ENCODE data around the gene MGLL.

The MGLL gene

DNA sequence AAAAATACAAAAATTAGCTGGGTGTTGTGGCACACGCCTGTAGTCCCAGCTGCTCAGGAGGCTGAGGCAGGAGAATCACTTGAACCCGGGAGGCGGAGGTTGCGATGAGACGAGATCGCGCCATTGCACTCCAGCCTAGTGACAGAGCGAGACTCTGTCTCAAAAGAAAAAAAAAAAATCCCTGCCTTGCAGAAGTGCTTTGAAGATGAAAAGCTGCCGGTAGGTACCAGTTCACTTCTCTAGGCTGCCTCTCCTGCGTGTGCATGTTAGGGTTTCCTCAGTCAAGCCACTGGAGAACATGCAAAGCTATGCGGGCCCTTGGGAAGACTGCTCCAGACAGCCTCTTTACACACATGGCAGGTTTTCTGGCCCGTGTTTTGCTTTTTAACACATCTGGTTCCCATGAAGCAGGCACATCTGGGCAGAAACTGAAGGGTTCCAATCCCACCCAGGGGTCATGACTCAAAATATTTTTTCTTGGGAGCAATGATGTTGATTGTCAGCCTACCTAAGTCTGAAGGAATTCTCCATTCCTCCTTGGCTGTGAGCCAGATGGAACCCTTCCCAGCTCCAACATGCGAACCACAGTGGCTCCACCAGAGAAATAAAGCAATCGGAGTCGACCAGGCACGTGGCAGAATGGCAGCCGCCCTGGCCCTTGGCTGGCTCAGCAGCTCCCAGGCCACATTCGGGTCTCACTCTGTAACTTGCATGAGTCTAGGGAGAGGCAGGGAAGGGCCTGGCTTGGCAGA is 29.6 kb downstream of the MGLL start:
- Histone ChIP-seq H3F3A (ENCODE audit: insufficient read depth) (no peaks in the 10 kb centered on the region), H3K27ac (ENCODE audit: low read depth, low read length) (no peak overlapping the region), H3K79me2 (ENCODE audit: insufficient read depth, low read length) (no peaks in the 10 kb centered on the region), H4K20me1 (ENCODE audit: low read depth, low read length) (no peaks in the 10 kb centered on the region), H3K4me3 (ENCODE audit: insufficient read depth, low read length, poor library complexity, severe bottlenecking) (no peak overlapping the region), H3K4me2 (ENCODE audit: low read depth, low read length, poor library complexity, severe bottlenecking) (no peak overlapping the region), H3K27me3 (ENCODE audit: low read length) (no peaks in the 10 kb centered on the region), H2AFZ (ENCODE audit: low read depth, low read length, severe bottlenecking) (no peak overlapping the region), H3K36me3 (ENCODE audit: low read length) (no peaks in the 10 kb centered on the region), H3K9me2 (replicated peaks; ENCODE audit: insufficient read depth, low read length) (no peaks in the 10 kb centered on the region), H3K9ac (ENCODE audit: low read length) (no peak overlapping the region), H3K9me3 (ENCODE audit: insufficient read depth, low read length) (no peaks in the 10 kb centered on the region)
- TF ChIP-seq EZH2phosphoT487 (conservative IDR thresholded peaks at IDR 0.05; ENCODE audit: low read length), result no peak
- TF ChIP-seq, protein P1, sequence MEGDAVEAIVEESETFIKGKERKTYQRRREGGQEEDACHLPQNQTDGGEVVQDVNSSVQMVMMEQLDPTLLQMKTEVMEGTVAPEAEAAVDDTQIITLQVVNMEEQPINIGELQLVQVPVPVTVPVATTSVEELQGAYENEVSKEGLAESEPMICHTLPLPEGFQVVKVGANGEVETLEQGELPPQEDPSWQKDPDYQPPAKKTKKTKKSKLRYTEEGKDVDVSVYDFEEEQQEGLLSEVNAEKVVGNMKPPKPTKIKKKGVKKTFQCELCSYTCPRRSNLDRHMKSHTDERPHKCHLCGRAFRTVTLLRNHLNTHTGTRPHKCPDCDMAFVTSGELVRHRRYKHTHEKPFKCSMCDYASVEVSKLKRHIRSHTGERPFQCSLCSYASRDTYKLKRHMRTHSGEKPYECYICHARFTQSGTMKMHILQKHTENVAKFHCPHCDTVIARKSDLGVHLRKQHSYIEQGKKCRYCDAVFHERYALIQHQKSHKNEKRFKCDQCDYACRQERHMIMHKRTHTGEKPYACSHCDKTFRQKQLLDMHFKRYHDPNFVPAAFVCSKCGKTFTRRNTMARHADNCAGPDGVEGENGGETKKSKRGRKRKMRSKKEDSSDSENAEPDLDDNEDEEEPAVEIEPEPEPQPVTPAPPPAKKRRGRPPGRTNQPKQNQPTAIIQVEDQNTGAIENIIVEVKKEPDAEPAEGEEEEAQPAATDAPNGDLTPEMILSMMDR (IDR thresholded peaks at IDR 0.05; ENCODE audit: insufficient read depth, low read length, poor library complexity, severe bottlenecking), result no peak

DNA sequence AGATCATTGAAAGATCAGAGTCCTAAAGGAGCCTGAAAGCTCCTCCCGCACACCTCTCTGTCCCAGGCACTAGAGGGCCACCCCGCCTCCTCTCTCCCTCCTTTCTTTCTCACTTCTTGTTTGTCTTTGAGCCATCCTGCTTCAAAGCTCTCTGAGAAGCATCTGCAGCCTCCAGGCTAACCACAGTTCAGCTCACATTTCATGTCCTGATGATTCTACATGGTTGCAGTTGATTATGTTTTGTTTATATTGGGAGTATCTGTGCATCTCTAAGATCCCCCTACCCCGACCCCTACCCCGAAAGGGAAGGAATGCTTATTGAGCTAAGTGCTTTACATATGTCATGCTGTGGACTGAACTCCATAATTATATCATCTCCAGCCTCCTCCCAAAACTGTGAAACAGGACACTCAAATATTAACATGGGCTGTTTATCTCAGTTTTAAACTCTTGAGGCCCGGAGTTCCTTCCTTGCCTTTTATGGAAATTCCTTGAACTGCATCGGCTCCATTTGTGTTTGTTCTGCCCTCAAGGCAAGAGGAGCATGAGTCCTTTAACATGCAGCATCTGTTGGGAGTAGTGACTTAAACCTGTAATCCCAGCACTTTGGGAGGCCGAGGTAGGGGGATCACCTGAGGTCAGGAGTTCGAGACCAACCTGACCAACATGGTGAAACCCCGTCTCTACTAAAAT is 30.9 kb downstream of the MGLL start:
- Histone ChIP-seq H3K79me2 (ENCODE audit: insufficient read depth, low read length) (no peaks in the 10 kb centered on the region), H3F3A (ENCODE audit: insufficient read depth) (no peaks in the 10 kb centered on the region), H3K27me3 (ENCODE audit: low read length) (no peaks in the 10 kb centered on the region), H2AFZ (ENCODE audit: low read depth, low read length, severe bottlenecking) (no peak overlapping the region), H3K9ac (ENCODE audit: low read length) (no peak overlapping the region), H3K9me2 (replicated peaks; ENCODE audit: insufficient read depth, low read length) (no peaks in the 10 kb centered on the region), H3K4me3 (ENCODE audit: insufficient read depth, low read length, poor library complexity, severe bottlenecking) (no peak overlapping the region), H3K36me3 (ENCODE audit: low read length) (no peaks in the 10 kb centered on the region), H4K20me1 (ENCODE audit: low read depth, low read length) (no peaks in the 10 kb centered on the region), H3K4me2 (ENCODE audit: low read depth, low read length, poor library complexity, severe bottlenecking) (no peak overlapping the region), H3K27ac (ENCODE audit: low read depth, low read length) (no peak overlapping the region), H3K9me3 (ENCODE audit: insufficient read depth, low read length) (no peaks in the 10 kb centered on the region)
- no peak for TF ChIP-seq EZH2phosphoT487 (conservative IDR thresholded peaks at IDR 0.05; ENCODE audit: low read length)
- TF ChIP-seq, protein P1 (IDR thresholded peaks at IDR 0.05; ENCODE audit: insufficient read depth, low read length, poor library complexity, severe bottlenecking), result peak; percentile 42

DNA sequence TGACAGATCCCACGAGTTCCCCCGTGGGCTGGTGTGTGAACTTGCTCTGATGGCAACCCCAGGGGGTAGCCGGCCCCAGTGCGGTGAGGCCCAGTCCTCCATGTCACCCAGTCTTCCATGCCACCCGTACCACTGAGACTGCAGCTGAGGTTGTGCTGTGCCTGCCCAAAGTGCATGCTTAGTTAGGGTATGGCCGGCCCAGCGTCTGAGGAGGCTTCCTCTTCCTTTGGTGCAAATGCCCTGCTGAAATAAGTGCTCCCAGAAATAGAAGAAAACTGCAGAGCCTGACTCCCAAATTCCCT is 31.5 kb downstream of the MGLL start:
- Histone ChIP-seq H3K9ac (ENCODE audit: low read length) (no peak overlapping the region), H3K9me3 (ENCODE audit: insufficient read depth, low read length) (no peaks in the 10 kb centered on the region), H3K27me3 (ENCODE audit: low read length) (no peaks in the 10 kb centered on the region), H3K4me3 (ENCODE audit: insufficient read depth, low read length, poor library complexity, severe bottlenecking) (no peak overlapping the region), H3F3A (ENCODE audit: insufficient read depth) (no peaks in the 10 kb centered on the region), H3K79me2 (ENCODE audit: insufficient read depth, low read length) (no peaks in the 10 kb centered on the region), H3K9me2 (replicated peaks; ENCODE audit: insufficient read depth, low read length) (no peaks in the 10 kb centered on the region), H2AFZ (ENCODE audit: low read depth, low read length, severe bottlenecking) (no peak overlapping the region), H3K27ac (ENCODE audit: low read depth, low read length) (no peak overlapping the region), H3K36me3 (ENCODE audit: low read length) (no peaks in the 10 kb centered on the region), H3K4me2 (ENCODE audit: low read depth, low read length, poor library complexity, severe bottlenecking) (no peak overlapping the region), H4K20me1 (ENCODE audit: low read depth, low read length) (no peaks in the 10 kb centered on the region)
- TF ChIP-seq EZH2phosphoT487 (conservative IDR thresholded peaks at IDR 0.05; ENCODE audit: low read length), result no peak
- TF ChIP-seq, protein P1 (IDR thresholded peaks at IDR 0.05; ENCODE audit: insufficient read depth, low read length, poor library complexity, severe bottlenecking), result no peak
